Left hindlimb (tissue), 1 donor: ENCODE data around the gene XCL2.
"Not testable (repeated sequence)": the region's sequence is repeated elsewhere in the genome, so short reads cannot be mapped to it uniquely, and the experiment has no call there.

Experiments
- DNase-seq: peaks from one replicate; pipeline ENCODE4 v3.0.0-alpha.2; 2018

The XCL2 gene

GRCh38 chr1:168543840-168544498 is at the start of gene XCL2:
Gene XCL2 (minus strand): TSS chr1:168543997. CDS start chr1:168543964, 33 bp downstream.
- DNase-seq = not testable (repeated sequence)

GRCh38 chr1:168591641-168592250 is 47.9 kb upstream of the XCL2 start:
- no peak for DNase-seq

- DNase-seq = no peak
These were observed 47.3 kb upstream of the XCL2 start for GRCh38 chr1:168591066-168591465.

GRCh38 chr1:168589167-168589566 is 45.4 kb upstream of the XCL2 start:
- DNase-seq = no peak

GRCh38 chr1:168585937-168586336 is 42.1 kb upstream of the XCL2 start:
- no peak for DNase-seq

GRCh38 chr1:168585191-168585590 is 41.4 kb upstream of the XCL2 start:
- no peak for DNase-seq

- DNase-seq = no peak
These were observed 39.8 kb upstream of the XCL2 start for GRCh38 chr1:168583571-168583970.

- DNase-seq = peak; percentile 51
These were observed 39.0 kb upstream of the XCL2 start for GRCh38 chr1:168582688-168583336.

GRCh38 chr1:168581817-168582572 is 38.2 kb upstream of the XCL2 start:
- no peak for DNase-seq

- DNase-seq = not testable (repeated sequence)
These were observed 37.2 kb upstream of the XCL2 start for GRCh38 chr1:168580991-168581390.

GRCh38 chr1:168580290-168580689 is 36.5 kb upstream of the XCL2 start:
- DNase-seq = not testable (repeated sequence)

GRCh38 chr1:168578531-168579185 is 34.9 kb upstream of the XCL2 start:
- DNase-seq = not testable (repeated sequence)

GRCh38 chr1:168576245-168576688 is 32.5 kb upstream of the XCL2 start, which contains the start of gene XCL1:
Gene XCL1 (plus strand): TSS chr1:168576605. CDS start chr1:168576638, 33 bp downstream.
- DNase-seq = not testable (repeated sequence)

GRCh38 chr1:168574234-168574633 is 30.4 kb upstream of the XCL2 start:
- DNase-seq = not testable (repeated sequence)

GRCh38 chr1:168572633-168573032 is 28.8 kb upstream of the XCL2 start:
- DNase-seq = no peak

- no peak for DNase-seq
These were observed 26.9 kb upstream of the XCL2 start for GRCh38 chr1:168570652-168571051.

- no peak for DNase-seq
These were observed 24.5 kb upstream of the XCL2 start for GRCh38 chr1:168568346-168568745.

GRCh38 chr1:168567568-168567967 is 23.8 kb upstream of the XCL2 start:
- no peak for DNase-seq

- no peak for DNase-seq
These were observed 23.2 kb upstream of the XCL2 start for GRCh38 chr1:168567007-168567406.

GRCh38 chr1:168565825-168566224 is 22.0 kb upstream of the XCL2 start:
- no peak for DNase-seq

GRCh38 chr1:168561989-168562388 is 18.2 kb upstream of the XCL2 start:
- DNase-seq = no peak

GRCh38 chr1:168560370-168560769 is 16.6 kb upstream of the XCL2 start:
- no peak for DNase-seq

- no peak for DNase-seq
These were observed 12.8 kb upstream of the XCL2 start for GRCh38 chr1:168556647-168557046.
